Central memory CD8-positive, alpha-beta T cell (primary cell): ENCODE data around the gene MDH2.
"Not testable (repeated sequence)": the region's sequence is repeated elsewhere in the genome, so short reads cannot be mapped to it uniquely, and the experiment has no call there.

Experiments
- ATAC-seq: fragments of 150-1000 bp; cut with Tn5 transposase; replicated peaks from 2 replicates; pipeline ENCODE4 v1.10.0; 2022; ENCODE audit warnings: mild to moderate bottlenecking, moderate FRiP score, moderate number of reproducible peaks; ENCODE audit not compliant: poor library complexity, severe bottlenecking; ENCODE audit errors: extremely low read depth
- DNase-seq, 2 donors: peaks; one replicate each; pipeline ENCODE4 v3.0.0; 2021; ENCODE audit warnings: low spot score in 2 of 2
- H3K27ac Mint-ChIP-seq: one replicate; pipeline ENCODE4 v1.8.0; 2022; ENCODE audit warnings: low read depth, mild to moderate bottlenecking, moderate library complexity, mixed read lengths
- H3K27me3 Mint-ChIP-seq: one replicate; pipeline ENCODE4 v1.8.0; 2022; ENCODE audit warnings: mixed read lengths
- H3K36me3 Mint-ChIP-seq: one replicate; pipeline ENCODE4 v1.8.0; 2022; ENCODE audit warnings: mild to moderate bottlenecking, moderate library complexity, mixed read lengths; ENCODE audit not compliant: insufficient read depth
- H3K4me1 Mint-ChIP-seq: one replicate; pipeline ENCODE4 v1.8.0; 2022; ENCODE audit warnings: mixed read lengths
- H3K4me3 Mint-ChIP-seq: one replicate; pipeline ENCODE4 v1.8.0; 2022; ENCODE audit warnings: mild to moderate bottlenecking, moderate library complexity, mixed read lengths
- H3K9me3 Mint-ChIP-seq: one replicate; pipeline ENCODE4 v1.8.0; 2022; ENCODE audit warnings: mixed read lengths

MDH2 gene

DNA sequence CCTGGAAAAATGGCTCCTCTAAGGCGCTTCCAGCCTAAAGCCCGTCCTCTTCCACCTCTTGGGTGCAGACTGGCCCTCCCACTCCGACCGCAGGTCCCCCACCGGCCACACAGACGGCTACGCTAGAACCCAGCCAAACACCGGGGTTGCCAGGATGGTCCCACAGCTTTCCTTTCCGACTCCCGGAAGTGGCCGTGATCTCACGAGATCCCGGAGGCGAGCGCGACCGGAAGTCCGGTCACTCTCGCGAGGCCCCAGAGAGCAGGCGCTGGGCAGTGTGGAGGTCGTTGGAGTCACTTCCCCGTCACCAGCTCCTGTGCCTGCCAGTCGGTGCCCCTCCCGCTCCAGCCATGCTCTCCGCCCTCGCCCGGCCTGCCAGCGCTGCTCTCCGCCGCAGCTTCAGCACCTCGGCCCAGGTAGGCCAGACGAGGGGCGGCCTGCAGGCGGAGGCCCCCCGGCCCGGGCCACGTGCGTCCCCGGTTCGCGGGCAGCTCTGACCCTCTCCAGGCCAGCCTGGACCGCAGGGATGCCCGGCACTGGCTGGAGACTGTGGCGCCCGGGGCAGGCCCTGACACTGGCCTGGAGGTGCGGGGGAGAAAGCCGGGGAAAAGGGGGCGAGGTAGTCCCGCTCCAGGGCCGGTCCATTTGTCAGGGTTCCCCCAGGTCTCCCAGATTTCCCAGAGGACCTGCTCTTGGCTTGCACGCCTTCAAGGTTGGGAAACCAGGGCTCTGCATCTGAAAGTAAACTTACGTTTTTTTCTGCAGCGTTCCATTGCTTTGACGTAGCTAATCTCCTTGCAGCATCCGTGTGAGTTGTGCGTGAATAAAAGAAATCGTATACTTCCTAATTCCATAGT, at the start of gene MDH2, which contains the start of gene STYXL1:
TSS of gene MDH2 (plus strand) at position 296 of the 857 bp plus-strand sequence. CDS start at position 351, 55 bp downstream.
TSS of gene STYXL1 (minus strand) at position 190 of the 857 bp plus-strand sequence. CDS start 17,477 bp downstream, outside the sequence.
- Mint-ChIP-seq H3K27ac (peak within 1 kb of the TSS; percentile 96), H3K9me3 (peaks cover 5% of the 10 kb centered on the region), H3K4me3 (peak within 1 kb of the TSS; percentile 98), H3K4me1 (peaks cover 48% of the 10 kb centered on the region), H3K27me3 (no peaks in the 10 kb centered on the region), H3K36me3 (peaks cover 16% of the 10 kb centered on the region)
- ATAC-seq = peak; percentile 85
- peak; percentile 73 to 80 for DNase-seq

- Mint-ChIP-seq H3K36me3 (peaks cover 17% of the 10 kb centered on the region), H3K4me3 (no peak overlapping the region), H3K27me3 (no peaks in the 10 kb centered on the region), H3K4me1 (peaks cover 13% of the 10 kb centered on the region), H3K27ac (no peak overlapping the region), H3K9me3 (no peaks in the 10 kb centered on the region)
- ATAC-seq (no peak), DNase-seq (no peak)
These were observed 47.3 kb upstream of the MDH2 start for GRCh38 chr7:76000566-76000965.

GRCh38 chr7:76002139-76002538, 45.8 kb upstream of the MDH2 start:
- H3K27ac Mint-ChIP-seq = no peak overlapping the region
- H3K4me3 Mint-ChIP-seq = no peak overlapping the region
- no peaks in the 10 kb centered on the region for H3K27me3 Mint-ChIP-seq
- H3K36me3 Mint-ChIP-seq = peaks cover 15% of the 10 kb centered on the region
- peaks cover 2% of the 10 kb centered on the region for H3K4me1 Mint-ChIP-seq
- ATAC-seq = no peak
- DNase-seq = no peak
- no peaks in the 10 kb centered on the region for H3K9me3 Mint-ChIP-seq

DNA sequence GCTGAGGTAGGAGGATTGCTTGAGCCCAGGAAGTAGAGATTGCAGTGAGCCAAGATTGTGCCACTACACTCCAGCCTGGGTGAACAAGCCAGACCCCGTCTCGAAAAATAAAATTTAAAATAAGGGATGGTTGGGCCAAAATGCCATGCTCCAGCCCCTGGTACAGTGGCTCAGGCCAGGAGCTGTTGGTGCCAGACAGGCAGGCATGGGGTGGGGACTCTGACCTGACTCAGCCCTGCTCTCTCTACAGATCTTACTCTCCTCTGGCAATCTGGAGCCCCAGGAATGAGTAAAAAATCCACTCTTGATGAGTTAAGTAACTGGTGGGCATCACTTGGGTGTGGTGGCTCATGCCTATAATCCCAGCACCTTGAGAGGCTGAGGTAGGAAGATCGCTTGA, 45.1 kb upstream of the MDH2 start:
- no peaks in the 10 kb centered on the region for H3K4me1 Mint-ChIP-seq
- H3K27ac Mint-ChIP-seq = no peak overlapping the region
- H3K9me3 Mint-ChIP-seq = no peaks in the 10 kb centered on the region
- no peaks in the 10 kb centered on the region for H3K27me3 Mint-ChIP-seq
- ATAC-seq (no peak), DNase-seq (no peak)
- peaks cover 14% of the 10 kb centered on the region for H3K36me3 Mint-ChIP-seq
- H3K4me3 Mint-ChIP-seq = no peak overlapping the region

- DNase-seq (no peak), ATAC-seq (no peak)
- peaks cover 4% of the 10 kb centered on the region for H3K4me1 Mint-ChIP-seq
- no peak overlapping the region for H3K4me3 Mint-ChIP-seq
- H3K36me3 Mint-ChIP-seq = peaks cover 13% of the 10 kb centered on the region
- H3K9me3 Mint-ChIP-seq = no peaks in the 10 kb centered on the region
- H3K27ac Mint-ChIP-seq = no peak overlapping the region
- no peaks in the 10 kb centered on the region for H3K27me3 Mint-ChIP-seq
These were observed 44.6 kb upstream of the MDH2 start for GRCh38 chr7:76003351-76003750.

DNA sequence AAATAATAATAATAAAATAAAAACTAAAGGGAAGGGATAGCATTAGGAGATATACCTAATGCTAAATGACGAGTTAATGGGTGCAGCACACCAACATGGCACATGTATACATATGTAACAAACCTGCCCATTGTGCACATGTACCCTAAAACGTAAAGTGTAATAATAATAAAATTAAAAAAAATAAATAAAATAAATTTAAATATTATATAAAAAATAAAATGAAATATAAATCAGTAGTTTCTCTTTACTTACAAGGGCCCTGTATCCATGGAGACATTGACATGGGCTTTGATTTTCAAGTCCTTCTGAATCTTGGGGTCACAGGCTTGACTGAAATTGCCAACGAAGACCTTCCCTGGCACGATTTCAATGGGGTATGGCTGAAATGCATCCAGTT, 42.9 kb upstream of the MDH2 start:
- not testable (repeated sequence) for H3K9me3 Mint-ChIP-seq, H3K27me3 Mint-ChIP-seq, ATAC-seq, H3K27ac Mint-ChIP-seq, H3K4me3 Mint-ChIP-seq, DNase-seq
- H3K4me1 Mint-ChIP-seq = peaks cover 20% of the 10 kb centered on the region
- peaks cover 10% of the 10 kb centered on the region for H3K36me3 Mint-ChIP-seq

GRCh38 chr7:76008156-76008687, 39.7 kb upstream of the MDH2 start:
- H3K4me1 Mint-ChIP-seq = peaks cover 33% of the 10 kb centered on the region
- ATAC-seq (peak; percentile 55), DNase-seq (no peak)
- peaks cover 7% of the 10 kb centered on the region for H3K36me3 Mint-ChIP-seq
- peak overlapping the region; percentile 70 for H3K4me3 Mint-ChIP-seq
- peak overlapping the region; percentile 86 for H3K27ac Mint-ChIP-seq
- H3K9me3 Mint-ChIP-seq = no peaks in the 10 kb centered on the region
- no peaks in the 10 kb centered on the region for H3K27me3 Mint-ChIP-seq

- peaks cover 33% of the 10 kb centered on the region for H3K4me1 Mint-ChIP-seq
- peak overlapping the region; percentile 86 for H3K27ac Mint-ChIP-seq
- H3K4me3 Mint-ChIP-seq = peak overlapping the region; percentile 70
These were observed 38.0 kb upstream of the MDH2 start for GRCh38 chr7:76009672-76010600.

GRCh38 chr7:76011442-76011861, 36.5 kb upstream of the MDH2 start:
- DNase-seq (no peak), ATAC-seq (no peak)
- H3K27ac Mint-ChIP-seq = no peak overlapping the region
- H3K9me3 Mint-ChIP-seq = no peaks in the 10 kb centered on the region
- peaks cover 5% of the 10 kb centered on the region for H3K36me3 Mint-ChIP-seq
- peaks cover 33% of the 10 kb centered on the region for H3K4me1 Mint-ChIP-seq
- H3K4me3 Mint-ChIP-seq = no peak overlapping the region
- no peaks in the 10 kb centered on the region for H3K27me3 Mint-ChIP-seq

More at GRCh38 chr7:76009672-76010600, 38.0 kb upstream of the MDH2 start:
- DNase-seq (no peak), ATAC-seq (no peak)
- Mint-ChIP-seq H3K36me3 (peaks cover 3% of the 10 kb centered on the region), H3K9me3 (no peaks in the 10 kb centered on the region), H3K27me3 (no peaks in the 10 kb centered on the region)

- Mint-ChIP-seq H3K9me3 (no peaks in the 10 kb centered on the region), H3K27me3 (no peaks in the 10 kb centered on the region), H3K4me1 (peaks cover 13% of the 10 kb centered on the region), H3K36me3 (peaks cover 2% of the 10 kb centered on the region), H3K27ac (no peak overlapping the region), H3K4me3 (no peak overlapping the region)
- DNase-seq (no peak), ATAC-seq (no peak)
These were observed 31.5 kb upstream of the MDH2 start for GRCh38 chr7:76016191-76016947.

- not testable (repeated sequence) for ATAC-seq, H3K27ac Mint-ChIP-seq, DNase-seq, H3K9me3 Mint-ChIP-seq, H3K4me1 Mint-ChIP-seq, H3K27me3 Mint-ChIP-seq, H3K4me3 Mint-ChIP-seq, H3K36me3 Mint-ChIP-seq
These were observed 29.4 kb upstream of the MDH2 start for GRCh38 chr7:76018520-76018919.
